ENCODE results near the gene CLDN15. TPM values are rescaled to one million over a fixed set of nuclear protein-coding genes. Genes with fewer than 3 reads are reported as not detected.

CLDN15 gene
- total RNA-seq, 1 experiment from 2014 or later: 9.7 TPM

GRCh38 chr7:101233907-101234547, 3.6 kb downstream of the CLDN15 start:
- no CpG with 5 or more reads among the region's 21 CpGs for WGBS (ENCODE audit: extremely low coverage, insufficient read length, low lambda C conversion rate)
- no peaks in the 10 kb centered on the region for H3K79me2 ChIP-seq (ENCODE audit: insufficient read depth, low read length)
- H2BK120ac ChIP-seq (ENCODE audit: low read depth, low read length, poor library complexity, severe bottlenecking): no peak overlapping the region
- no peaks in the 10 kb centered on the region for H3K79me1 ChIP-seq (ENCODE audit: insufficient read depth, low read depth, low read length, poor library complexity, severe bottlenecking)
- no peak overlapping the region for H4K5ac ChIP-seq (ENCODE audit: insufficient read length, low read depth, low read length)
- Mint-ChIP-seq H3K27ac (peak overlapping the region in 1 of 3 experiments; percentile 73; a peak in 2 of 7 replicates), H3K36me3 (ENCODE audit: insufficient read depth in 1 of 3, low read depth in 3 of 3) (peaks cover 0 to 26% (median 0%) of the 10 kb centered on the region in 3 experiments; a peak in 4 of 7 replicates), H3K9me3 (no peaks in the 10 kb centered on the region), H3K4me3 (peak overlapping the region in 1 of 2 experiments; percentile 38; a peak in 1 of 5 replicates), H3K4me1 (peaks cover 21 to 34% of the 10 kb centered on the region in 2 experiments), H3K27me3 (ENCODE audit: low read depth) (no peaks in the 10 kb centered on the region)
- H3K4me1 ChIP-seq (ENCODE audit: insufficient read depth, low read length): 0 out of 2 replicates have a peak, but pooled peaks cover 3% of the 10 kb centered on the region
- H2BK12ac ChIP-seq (ENCODE audit: insufficient read length, low read depth, low read length): no peak overlapping the region
- H3K4ac ChIP-seq (ENCODE audit: low read depth, low read length): no peak overlapping the region
- H3K23me2 ChIP-seq (ENCODE audit: insufficient read length, low read depth, low read length, poor library complexity, severe bottlenecking): no peaks in the 10 kb centered on the region
- H3K9me3 ChIP-seq (ENCODE audit: control insufficient read depth, low read depth, low read length): no peaks in the 10 kb centered on the region
- no peak overlapping the region for H2AK5ac ChIP-seq (ENCODE audit: insufficient read length, low read length)
- TF ChIP-seq CTCF (conservative IDR thresholded peaks at IDR 0.05): no peak
- no peak overlapping the region for H3K4me2 ChIP-seq (ENCODE audit: insufficient read depth, insufficient read length, low read length)
- no peak overlapping the region for H2BK15ac ChIP-seq (ENCODE audit: low read depth, low read length)
- H3K23ac ChIP-seq (ENCODE audit: insufficient read length, low read depth, low read length): no peak overlapping the region
- H3K18ac ChIP-seq (ENCODE audit: insufficient read length, low read depth, low read length): no peak overlapping the region
- H4K20me1 ChIP-seq (ENCODE audit: control insufficient read depth, insufficient read depth, insufficient read length): no peaks in the 10 kb centered on the region
- no peak for DNase-seq
- no peak overlapping the region for H3K56ac ChIP-seq (ENCODE audit: insufficient read length, low read depth, low read length)
- H4K91ac ChIP-seq (ENCODE audit: insufficient read length, low read depth, low read length): no peak overlapping the region
- no peak overlapping the region for H2BK20ac ChIP-seq (ENCODE audit: low read depth, low read length, poor library complexity, severe bottlenecking)
- no peak overlapping the region for H3K14ac ChIP-seq (ENCODE audit: insufficient read depth, low read length)
- no peak overlapping the region for H3K27ac ChIP-seq (ENCODE audit: insufficient read length, low read depth, low read length)
- H3K9ac ChIP-seq (ENCODE audit: extremely low read depth, insufficient read length, low read length): no peak overlapping the region
- H4K8ac ChIP-seq (replicated peaks; ENCODE audit: insufficient read length, low read depth, low read length): no peak overlapping the region
- no peak overlapping the region for H2AFZ ChIP-seq (ENCODE audit: low read length)
- H2BK5ac ChIP-seq (ENCODE audit: insufficient read length, low read length): no peak overlapping the region
- no peaks in the 10 kb centered on the region for H3K27me3 ChIP-seq (ENCODE audit: insufficient read depth, low read length)
- no peak overlapping the region for H3T11ph ChIP-seq (ENCODE audit: low read length)

All from H9 (cell line).